ENCODE data around the gene RPN2.

The RPN2 gene

DNA sequence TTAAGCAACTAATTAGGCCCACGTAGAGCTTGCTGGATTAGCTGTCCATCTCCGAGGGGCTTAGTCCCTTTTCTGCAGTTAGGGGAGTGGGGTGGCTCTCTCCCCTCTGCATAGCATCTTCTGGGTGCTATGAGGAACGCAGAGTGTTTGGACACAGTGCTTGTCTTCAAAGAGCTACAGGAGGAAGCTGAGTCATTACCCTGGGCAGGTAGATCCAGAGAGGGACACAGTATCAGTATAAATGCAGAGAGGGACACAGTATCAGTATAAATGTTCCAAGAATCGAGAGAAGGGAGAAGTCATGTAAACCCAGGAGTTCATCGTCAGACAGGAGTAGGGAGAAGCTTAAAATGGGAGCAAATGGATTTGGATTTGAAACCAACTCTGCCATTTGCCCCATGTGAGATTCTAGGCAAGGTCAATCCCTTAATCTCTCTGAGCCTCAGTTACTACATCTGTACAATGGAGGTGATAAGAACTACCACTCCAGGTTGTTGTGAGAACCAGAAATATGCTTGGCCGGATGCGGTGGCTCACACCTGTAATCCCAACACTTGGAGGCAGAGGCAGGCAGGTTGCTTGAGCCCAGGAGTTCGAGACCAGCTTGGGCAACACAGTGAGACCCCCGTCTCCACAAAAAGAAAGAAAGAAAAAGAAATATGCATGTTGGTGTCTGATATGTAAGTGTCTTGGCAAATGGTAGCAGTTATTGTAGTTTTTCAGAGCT lies 88.0 kb downstream of the RPN2 start:
- DNase-seq (ENCODE audit: low read depth in 2 of 2): no peak

DNA sequence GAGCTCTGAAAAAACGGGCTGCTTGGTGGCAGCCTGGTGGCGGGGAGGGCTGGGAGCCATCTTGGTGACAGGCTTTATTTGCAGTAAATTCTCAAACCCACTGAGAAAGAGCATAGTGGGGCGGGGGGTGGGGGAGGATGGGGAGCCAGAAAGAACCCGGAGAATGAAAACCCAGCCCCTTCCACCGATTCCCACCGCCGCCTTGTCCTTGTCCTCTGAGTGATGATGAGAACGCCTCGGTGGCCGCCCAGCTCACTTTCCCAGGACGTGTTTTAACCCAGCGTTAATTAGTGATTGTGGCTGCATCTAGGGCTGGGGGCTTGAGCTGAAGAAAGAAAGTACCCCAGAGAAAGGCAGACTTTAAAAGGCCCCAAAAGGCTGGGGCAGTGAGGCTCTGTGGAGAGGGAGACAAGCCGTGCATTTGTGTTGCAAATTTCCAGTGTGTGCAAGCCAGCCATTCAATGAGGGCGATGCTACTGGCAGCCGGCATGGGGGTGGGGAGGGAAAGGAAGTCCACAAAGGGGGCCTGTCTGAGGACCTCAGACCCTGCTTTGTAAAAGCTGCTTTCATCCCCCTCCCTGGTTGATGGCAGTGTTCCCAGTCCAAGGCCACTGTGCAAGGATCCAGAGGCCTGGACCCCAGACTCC lies 88.7 kb downstream of the RPN2 start:
- DNase-seq (ENCODE audit: low read depth in 2 of 2): no peak

DNA sequence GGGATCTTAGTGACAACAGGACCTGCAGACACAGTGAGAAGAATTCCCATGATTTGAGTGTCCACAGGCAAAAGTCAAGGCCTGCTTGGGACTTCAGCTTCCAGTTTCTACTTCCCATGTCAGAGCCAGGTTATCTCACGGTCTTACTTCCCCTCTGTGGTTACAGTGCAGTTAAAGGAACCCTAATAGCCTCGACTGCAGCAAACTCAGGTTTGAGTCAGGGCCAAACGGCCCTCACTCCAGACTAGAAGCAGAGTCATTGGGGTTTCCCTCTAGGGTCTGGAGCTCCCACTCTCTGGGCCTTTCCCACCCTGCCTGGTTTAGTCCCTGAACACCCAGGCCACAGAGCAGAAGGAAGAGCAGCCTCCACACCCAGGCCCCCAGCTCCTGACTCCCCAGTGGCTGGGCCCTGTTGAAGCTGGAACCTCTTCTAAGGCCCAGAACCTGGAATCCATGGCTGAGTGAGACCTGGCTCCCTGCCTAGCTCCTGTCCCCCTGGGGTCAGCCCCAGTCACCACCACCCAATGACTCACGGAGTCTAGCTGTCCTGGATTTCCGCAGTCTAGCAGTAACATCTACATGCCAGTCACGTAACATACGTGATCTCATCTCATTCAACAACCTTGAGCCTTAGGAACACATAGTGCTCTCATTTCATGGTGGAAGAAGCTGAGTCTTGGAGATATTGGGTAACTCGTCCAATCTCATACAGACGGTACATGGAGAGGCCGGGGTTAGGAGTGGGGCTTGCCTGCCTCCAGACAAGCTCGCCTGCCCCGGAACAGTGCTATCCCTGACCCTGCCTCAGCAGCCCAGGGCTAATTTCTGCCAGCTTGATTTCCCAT lies 91.7 kb downstream of the RPN2 start:
- DNase-seq (ENCODE audit: low read depth in 2 of 2): no peak

DNA sequence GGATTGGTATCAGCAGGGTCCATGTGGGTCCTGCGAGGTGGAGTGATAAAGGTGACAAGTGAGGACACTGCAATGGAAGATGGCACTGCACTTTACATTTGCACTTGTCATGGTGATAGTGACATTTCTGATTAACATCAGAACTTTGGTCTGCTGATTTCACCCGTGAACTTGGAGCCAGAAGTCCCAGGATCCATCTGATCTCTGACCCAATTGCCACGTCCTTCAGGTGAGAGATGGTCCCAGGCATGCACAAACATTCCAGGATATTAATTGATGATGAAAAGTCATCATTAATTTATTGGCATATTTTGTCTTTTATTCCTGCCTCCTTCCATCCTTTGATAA lies 92.3 kb downstream of the RPN2 start:
- DNase-seq (ENCODE audit: low read depth in 2 of 2): no peak

DNA sequence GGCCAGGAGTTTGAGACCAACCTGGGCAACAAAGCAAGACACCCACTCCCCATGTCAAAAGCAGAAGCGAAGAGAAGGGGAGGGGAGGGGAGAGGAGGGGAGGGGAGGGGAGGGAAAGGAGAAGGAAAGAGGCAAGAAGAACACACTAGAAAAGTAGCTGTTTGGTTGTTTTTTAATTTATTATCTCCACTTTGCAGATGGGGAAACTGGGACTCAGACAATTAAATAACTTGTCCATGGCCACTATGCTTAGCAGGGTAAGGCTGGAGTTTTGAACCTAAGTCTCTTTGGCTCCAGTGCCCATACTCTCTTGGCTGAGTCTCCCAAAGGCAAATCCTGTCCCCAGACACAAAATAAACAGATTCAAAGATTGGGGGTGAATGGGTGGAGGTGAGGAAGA lies 94.9 kb downstream of the RPN2 start:
- DNase-seq (ENCODE audit: low read depth in 2 of 2): no peak

DNA sequence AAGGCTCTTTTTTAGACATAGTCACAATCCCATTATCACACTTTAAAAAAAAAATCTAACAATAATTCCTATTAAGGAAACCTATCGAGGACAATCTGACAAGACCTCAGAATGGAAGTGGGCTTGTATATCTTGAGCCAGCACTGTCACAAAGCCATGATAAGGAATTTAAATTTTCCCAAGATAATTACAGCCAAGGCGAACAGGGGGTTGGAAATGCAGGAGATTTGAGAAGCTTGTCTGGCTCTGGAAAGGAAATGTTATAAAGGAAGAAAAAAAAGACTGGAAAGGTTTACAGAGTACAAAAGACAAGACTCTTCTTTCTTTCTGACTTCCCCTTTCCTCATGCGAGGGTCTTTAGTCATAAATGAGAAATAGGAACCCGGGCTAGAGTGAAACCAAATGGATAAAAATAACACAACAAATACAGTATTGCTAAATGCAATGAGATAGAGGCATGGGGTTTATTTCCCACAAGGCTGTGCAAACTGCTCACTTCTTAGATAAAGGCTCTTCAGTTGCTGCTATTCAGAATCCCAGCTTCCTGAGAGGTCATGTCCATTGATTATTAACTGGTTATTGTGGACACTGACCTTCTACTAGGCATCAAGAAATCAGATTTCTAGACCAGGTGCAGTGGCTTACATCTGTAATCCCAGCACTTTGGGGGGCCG lies 95.9 kb downstream of the RPN2 start:
- no peak for DNase-seq (ENCODE audit: low read depth in 2 of 2)

DNA sequence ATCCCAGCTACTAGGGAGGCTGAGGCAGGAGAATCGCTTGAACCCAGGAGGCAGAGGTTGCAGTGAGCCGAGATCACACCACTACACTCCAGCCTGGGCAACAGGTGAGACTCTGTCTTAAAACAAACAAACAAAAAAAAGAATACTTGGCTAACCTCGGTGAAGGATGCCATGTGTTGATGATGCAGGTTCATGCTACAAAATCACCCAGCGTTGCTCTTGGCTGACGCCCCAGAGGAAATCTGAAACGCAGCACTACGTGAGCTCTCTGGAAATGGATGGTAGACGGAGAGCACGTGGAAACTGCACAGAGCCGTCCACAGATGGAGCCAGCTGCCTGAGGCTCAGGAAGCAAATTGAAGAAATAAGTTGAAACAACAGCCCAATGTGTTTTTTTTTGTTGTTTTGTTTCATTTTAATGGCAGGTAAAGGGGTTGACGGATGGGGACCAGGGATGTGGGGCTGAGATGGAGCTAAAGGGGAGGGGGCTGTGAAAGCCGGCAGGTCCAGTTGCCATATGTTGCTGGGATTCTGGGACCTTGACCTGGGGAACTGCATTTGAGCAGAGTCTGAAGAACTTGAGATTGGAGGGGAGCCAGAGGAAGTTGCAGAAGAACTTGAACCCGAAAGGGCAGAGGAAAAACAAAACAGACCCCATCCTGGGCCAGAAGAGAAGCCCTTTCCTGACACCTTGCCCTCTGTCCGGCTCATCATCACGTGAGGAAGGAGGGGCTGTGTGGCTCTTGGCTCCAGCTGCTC lies 97.5 kb downstream of the RPN2 start:
- no peak for DNase-seq (ENCODE audit: low read depth in 2 of 2)

DNA sequence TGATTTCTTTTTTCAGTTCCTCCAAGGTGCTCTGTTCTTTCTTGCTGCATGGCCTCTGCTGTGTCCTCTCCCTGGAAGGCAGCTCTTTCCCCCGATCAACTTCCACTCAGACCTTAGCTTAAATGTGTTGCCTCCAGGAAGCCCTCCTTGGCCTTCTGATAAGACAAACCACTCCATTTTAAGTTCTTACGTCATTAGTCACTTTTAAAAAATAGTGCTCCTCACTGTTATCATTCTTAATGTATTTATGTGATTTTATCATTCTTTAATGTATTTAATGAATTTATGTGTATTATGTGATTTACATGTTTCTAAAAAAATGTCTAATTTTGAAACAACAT lies 98.1 kb downstream of the RPN2 start:
- DNase-seq (ENCODE audit: low read depth in 2 of 2): no peak

DNA sequence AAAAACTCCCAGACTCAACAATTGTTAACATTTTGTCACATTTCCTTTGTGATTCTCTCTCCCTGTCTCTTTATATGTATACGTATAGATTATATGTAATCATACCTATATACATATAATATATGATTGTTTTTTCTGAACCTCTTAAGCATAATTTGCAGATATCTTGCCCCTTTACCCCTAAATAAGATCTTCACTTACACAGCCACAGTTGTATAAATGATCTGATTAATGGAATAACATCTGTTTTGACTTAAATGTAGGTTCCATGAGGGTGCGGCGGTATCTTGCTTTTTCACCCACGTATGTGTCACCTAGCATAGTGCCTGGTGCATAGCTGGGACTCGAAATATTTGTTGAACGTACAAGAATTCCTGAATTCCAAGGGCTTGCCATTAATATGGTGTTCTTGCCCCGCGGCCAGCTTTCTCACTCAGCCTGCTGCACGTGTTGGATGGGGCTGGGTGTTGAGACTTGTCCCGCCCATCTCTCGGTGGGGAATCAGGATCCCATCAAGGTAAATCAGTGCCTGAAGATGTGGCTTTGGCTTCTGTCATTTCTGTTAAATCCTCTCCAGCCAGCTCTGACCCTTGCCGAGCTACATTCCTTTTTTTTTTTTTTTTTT lies 99.9 kb downstream of the RPN2 start:
- DNase-seq (ENCODE audit: low read depth in 2 of 2): no peak

DNA sequence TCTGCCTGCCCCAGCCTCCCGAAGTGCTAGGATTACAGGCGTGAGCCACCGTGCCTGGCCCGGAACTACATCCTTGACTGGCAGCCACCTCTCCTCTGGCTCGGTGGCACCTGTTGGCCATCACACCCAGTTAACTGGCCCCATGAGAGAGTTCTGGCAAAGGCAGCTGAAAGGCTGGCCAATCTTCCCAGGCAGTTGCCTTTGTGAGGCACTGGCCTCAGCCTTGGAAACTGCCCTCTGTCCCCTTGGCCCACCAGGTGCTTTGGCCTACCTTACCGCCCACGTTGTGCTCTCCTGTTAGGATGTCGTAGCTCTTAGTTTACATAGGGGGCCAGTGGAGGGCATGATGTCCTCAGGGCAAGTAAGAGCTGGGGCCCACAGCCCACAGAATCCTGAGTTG lies 100.7 kb downstream of the RPN2 start:
- DNase-seq (ENCODE audit: low read depth in 2 of 2): no peak

DNA sequence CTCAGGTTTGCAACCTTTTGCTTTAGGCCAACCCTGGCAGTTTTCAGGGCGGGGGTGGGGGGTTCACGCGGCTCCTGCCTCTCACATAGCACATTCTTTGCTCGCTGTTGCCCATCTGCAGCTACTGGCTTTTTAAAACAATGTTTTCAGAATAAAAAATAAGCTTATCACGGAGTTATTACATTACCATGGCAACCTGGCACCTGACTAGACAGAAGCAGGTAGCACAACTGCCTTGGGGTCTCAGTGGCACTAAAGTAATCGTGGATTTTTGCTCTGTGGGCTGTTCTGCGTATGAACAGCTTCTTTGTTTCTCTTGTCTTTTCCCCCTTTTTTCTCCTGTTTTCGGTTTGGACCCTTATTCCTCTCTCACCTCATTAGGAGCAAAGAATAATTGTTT lies 101.3 kb downstream of the RPN2 start:
- no peak for DNase-seq (ENCODE audit: low read depth in 2 of 2)

DNA sequence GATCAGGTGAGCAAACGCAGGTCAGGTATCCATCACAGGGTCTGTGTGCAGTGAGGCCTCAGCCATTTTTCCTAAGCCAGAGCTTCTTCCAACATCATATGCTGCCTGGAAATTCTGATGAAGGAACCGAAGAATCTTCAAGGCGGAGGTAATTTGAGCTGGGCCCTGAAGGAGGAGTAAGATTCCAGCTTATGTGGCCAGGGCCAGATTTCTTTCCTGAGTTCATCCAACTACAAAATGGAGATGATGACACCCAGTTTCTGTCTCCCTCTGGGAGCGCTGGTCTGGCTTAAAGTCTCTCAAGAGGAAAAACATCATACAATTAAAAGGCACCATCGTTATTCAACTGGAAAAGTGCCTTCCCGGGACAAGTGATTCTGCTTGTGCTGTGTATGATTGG lies 103.4 kb downstream of the RPN2 start:
- DNase-seq (ENCODE audit: low read depth in 2 of 2): no peak

DNA sequence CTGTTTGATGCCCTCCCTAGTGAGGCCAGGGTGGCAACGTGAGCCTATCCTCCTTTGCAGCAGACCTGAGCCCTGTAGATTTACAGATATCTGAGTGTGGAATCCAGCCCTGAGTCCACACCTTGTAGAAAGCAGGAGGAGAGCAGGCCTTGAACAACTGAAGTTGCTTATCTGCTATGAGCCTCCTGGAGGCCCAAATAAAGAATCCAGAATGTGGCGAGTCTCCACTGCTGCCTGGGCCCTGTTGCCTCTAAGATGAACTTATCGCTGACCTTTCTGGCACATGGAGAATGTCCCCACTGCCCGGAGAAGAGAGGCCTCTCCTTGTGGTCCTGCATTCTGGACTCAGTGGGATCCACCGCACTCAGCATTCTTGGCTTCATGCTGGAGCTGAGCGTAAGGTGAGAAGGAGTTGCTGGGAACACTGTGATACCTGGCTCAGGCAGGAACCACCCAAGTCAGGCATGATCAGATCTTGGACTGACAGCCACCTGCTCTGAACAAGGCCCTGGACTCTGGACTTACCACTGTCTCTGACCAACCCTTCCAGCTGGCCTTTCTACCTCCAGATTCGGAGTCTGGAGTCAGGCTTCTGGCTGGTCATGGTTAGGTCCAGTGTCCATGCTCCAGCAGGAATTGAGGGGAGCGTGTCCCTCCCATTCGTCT lies 104.5 kb downstream of the RPN2 start:
- no peak for DNase-seq (ENCODE audit: low read depth in 2 of 2)

DNA sequence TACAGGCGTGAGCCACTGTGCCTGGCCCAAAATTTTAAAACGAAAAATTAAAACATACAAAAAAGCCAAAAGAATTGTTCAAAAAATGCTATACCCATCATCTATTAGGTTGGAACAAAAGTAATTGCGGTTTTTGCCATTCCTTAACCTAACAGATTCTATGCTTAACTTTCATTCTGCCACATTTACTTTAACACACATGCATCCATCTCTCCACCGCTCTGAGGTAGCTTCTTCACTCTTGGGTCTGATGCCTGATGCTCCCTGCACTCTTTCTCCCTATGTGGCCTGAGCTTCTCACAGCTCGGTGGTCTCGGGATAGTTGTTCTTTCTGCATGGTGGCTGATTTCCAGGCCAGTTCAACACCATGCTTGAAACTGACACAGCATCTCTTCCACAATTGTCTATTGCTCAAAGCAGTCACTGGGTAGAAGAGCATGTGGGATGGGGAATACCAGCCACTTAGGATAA lies 105.6 kb downstream of the RPN2 start:
- DNase-seq (ENCODE audit: low read depth in 2 of 2): no peak

DNA sequence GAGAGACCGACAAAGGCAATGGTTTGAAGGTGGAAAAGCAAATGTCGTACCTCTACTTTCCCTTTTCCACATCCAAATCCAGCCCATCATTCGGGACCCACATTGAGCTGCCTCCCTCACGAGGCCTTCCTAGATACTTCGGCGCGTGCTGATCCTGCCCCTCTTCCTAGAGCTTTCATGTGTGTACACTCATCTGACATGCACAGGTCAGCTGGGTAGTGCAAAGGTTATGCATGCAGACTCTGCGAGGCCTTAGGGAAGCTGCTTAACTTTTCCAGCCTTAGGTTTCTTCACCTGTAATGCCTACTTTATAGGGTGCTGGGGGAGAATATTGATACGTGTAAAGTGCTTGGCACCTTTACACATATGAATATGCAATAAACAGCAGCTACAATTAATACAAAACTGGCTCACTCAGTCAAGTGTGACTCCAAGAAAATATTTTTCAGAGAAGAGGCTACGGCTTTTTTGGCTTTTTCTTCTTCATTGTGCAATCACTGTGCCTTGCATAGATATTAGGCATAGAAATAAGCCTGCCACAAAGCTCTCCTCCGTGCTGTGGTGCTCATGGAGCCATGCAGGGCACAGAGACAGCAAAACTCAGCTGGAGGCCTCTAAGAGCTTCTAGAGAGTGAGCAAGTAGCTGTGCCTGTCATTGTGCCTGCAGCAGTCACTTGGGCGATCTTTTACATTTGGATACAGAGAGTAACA lies 106.7 kb downstream of the RPN2 start:
- DNase-seq (ENCODE audit: low read depth in 2 of 2): no peak

DNA sequence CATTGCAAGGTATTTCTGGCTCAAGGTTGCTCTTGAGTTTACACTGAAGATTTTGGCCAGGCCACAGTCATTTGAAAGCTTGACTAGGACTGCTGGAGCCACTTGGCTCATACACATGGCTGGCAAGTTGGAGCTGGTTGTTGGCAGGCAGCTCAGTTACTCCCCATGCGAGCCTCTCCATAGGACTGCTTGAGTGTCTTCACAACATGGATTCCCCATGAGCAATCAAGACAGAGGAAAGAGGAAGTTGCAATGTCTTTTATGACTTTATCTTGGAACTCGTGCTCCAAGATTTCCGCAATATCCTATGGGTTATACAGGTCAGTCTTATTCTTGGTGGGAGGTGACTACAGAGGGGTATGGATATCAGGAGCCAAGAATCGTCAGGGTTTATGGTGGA lies 109.0 kb downstream of the RPN2 start:
- DNase-seq (ENCODE audit: low read depth in 2 of 2): no peak

DNA sequence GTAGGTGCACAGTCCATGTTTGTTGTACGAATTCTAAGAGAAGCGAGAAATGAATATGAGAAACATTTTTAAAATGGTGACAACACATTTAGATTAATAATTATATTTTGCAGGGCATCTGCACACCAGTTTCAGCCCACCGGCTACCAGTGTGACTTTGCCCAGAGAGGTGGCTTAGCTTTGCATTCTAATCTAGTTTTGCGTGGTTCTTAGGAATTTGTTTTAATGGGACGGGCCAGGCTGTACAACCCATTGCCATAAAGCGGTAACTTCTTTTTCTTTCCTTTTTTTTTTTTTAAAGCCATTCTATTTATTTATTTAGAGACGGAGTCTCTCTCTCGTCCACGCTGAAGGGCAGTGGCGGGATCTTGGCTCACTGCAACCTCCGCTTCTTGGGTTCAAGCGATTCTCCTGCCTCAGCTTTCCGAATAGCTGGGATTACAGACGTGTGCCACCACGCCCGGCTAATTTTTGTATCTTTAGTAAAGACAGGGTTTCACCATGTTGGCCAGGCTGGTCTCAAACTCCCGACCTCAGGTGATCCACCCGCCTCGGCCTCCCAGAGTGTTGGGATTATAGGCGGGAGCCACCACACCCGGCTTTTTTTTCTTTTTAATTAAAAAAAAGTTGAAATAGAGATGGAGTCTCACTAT lies 111.2 kb downstream of the RPN2 start:
- no peak for DNase-seq (ENCODE audit: low read depth in 2 of 2)

Data from stimulated activated CD4-positive, alpha-beta T cell treated with anti-CD3 and anti-CD28 coated beads, Interleukin-15, amount 100 ng/mL, for 48 hours (primary cell).